GM12892 (cell line): ENCODE measurements around the gene DACT1.

ENCODE experiments used
- DNase-seq: peaks from one replicate; pipeline ENCODE4 v3.0.0; 2011; ENCODE audit not compliant: insufficient read length
- FAIRE-seq: peaks from 2 replicates; lab custom pipeline; 2011; peaks lifted over from hg19 to GRCh38; lab: Jason Lieb, UNC
- POLR2A ChIP-seq: IDR thresholded peaks from 2 replicates; pipeline ENCODE4 v1.6.1; 2011; ENCODE audit warnings: low read depth, low read length, control low read depth
- POLR2AphosphoS5 ChIP-seq: IDR thresholded peaks from 2 replicates; pipeline ENCODE4 v1.6.1; 2011; ENCODE audit warnings: low read depth, low read length, control low read depth
- TAF1 ChIP-seq: IDR thresholded peaks from 2 replicates; pipeline ENCODE4 v1.6.1; 2011; ENCODE audit warnings: low read depth, mild to moderate bottlenecking, control low read depth, low read length, borderline replicate concordance

The DACT1 gene

DNA sequence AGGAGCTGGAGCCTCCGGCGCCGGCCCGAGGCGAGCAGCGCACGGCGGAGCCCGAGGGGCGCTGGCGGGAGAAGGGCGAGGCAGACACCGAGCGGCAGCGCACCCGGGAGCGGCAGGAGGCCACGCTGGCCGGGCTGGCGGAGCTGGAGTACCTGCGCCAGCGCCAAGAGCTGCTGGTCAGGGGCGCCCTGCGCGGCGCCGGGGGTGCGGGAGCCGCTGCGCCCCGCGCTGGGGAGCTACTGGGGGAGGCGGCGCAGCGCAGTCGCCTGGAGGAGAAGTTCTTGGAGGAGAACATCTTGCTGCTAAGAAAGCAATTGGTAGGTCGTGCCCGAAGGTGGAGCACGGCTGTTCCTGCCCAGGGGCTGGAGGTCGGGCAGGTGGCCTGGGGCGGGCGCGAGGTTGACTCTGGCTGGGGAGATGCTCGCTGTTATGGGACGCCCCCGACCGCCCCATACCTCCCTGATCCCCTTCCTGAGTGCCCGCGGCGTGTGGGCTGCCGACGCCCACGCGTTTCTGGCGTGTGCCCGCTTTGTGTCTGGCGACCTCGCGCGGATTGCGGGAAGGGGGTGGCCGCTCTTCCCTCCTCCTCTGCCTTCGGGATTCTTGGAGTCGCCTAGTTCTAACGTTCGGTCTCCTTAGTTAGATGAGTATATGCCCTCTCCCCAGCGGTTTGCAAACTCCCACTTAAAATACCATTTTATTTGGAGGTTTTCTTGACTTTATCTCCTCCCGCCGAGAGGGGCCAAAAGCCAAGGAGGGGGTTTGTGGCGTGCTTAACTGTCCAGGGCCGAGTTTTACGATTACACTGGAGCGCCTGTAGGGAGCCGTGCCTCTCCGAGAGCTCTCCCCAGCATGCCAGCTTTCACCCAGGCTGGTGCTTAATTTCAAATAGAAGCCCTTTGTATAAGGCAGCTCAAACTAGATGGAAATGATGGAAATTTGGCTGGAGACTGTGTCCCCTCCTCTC lies 752 bp downstream of the DACT1 start:
- FAIRE-seq (no peak), DNase-seq (no peak)
- TF ChIP-seq POLR2A (no peak), TAF1 (no peak), POLR2AphosphoS5 (no peak)

DNA sequence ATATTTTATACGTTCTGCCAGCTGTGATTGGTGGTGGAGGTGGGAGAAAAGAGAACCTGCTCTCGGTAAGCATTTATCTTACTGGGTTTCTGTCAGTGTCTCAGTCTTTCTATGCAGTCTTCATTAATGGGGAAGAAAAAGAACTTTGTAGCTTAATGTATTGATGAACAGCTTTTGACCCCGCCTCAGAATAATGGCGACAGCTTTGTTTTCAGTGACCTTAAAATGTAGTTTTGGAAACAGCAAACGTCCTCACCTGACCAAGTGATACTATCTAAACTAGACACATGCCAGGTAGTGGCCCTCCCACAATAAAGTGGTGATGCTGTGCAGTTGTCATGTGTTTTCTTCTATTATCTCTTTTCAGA lies 1.4 kb downstream of the DACT1 start:
- no peak for TF ChIP-seq POLR2AphosphoS5
- no peak for TF ChIP-seq POLR2A
- no peak for TF ChIP-seq TAF1
- DNase-seq (no peak), FAIRE-seq (no peak)

DNA sequence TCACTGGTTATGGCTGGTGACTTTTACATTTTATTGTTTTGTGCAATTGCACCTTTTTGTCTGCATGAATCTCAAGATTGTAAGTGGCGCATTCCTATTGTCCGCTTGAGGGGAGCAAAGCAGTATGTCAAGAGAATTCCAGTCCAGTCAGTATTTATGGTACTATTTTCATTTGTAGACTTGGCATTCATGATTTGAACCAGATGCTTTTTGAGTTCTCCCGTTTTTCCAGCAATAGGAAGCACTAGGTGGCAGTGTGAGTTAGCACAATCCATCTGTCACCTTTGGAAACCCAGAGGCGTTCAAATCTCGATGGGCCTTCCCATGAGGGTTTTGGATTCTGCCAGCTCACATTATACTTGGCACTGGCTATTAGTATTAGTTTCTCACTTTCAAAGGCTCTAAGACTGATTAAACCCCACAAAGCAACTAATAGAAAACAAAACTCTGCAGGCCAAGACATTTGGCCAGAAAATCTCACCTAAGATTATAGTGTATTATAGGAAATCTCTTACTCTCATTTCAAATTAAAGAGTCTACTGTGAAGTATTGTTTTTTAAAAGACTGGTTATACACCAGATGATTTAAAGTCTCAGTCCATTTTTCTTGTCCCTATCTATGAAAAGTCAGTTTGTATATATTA lies 2.2 kb downstream of the DACT1 start:
- TF ChIP-seq POLR2A (no peak), TAF1 (no peak), POLR2AphosphoS5 (no peak)
- DNase-seq: no peak
- no peak for FAIRE-seq

DNA sequence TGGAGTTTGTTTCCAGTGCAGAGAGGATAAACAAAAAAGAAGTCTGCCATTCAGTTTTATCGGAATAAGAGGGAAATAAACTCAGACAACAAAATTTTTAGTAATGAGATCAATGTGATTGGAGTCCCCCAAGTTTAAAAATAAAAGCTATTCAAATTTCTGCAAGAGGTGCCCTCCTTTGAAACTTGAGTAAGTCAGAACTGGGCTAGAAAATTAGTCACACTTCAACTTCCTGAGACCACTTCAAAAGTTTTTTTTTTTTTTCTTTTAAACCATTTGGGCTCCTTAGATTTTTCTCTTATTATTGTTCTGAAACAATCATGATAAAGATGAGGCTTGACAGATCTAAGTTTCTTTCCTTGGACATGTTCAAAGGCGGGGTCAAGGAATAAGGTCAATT lies 3.2 kb downstream of the DACT1 start:
- FAIRE-seq (no peak), DNase-seq (no peak)
- TF ChIP-seq POLR2A: no peak
- TF ChIP-seq TAF1: no peak
- no peak for TF ChIP-seq POLR2AphosphoS5

DNA sequence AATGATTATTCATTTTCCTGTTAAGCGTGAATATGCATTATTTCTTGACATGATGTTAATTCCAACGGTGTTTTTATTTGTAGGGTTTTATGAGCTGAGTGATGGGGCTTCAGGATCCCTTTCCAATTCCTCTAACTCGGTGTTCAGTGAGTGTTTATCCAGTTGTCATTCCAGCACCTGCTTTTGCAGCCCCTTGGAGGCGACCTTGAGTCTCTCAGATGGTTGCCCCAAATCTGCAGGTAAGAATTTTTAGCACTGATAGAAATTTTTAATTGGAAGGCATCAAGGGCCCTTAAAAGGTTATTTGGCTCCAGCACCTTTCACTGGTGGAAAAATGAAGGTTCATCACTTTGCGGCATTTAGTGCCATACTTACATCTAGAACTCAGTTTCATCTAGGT lies 3.7 kb downstream of the DACT1 start:
- no peak for FAIRE-seq
- no peak for TF ChIP-seq POLR2AphosphoS5
- no peak for TF ChIP-seq POLR2A
- no peak for TF ChIP-seq TAF1
- DNase-seq: no peak

DNA sequence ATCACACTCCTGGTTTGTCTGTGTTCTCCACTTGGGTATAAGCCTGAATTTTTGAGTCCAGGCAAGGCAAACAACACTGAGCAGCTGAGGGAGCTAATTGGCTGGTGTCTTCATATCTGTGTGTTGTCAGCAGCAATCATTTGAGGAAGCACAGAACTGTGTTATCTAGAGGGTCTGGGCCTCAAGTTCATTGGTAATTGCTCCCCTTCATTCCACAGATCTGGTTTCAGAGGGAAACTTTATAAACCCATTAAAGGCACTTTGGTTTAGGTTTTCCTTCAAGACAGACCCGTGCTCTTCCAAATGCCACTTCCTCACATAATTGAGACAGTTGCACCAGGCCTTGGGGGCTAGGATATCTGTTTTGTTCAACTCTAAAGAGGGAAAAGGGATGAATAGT lies 5.6 kb downstream of the DACT1 start:
- TF ChIP-seq TAF1 (no peak), POLR2AphosphoS5 (no peak), POLR2A (no peak)
- DNase-seq (no peak), FAIRE-seq (no peak)

DNA sequence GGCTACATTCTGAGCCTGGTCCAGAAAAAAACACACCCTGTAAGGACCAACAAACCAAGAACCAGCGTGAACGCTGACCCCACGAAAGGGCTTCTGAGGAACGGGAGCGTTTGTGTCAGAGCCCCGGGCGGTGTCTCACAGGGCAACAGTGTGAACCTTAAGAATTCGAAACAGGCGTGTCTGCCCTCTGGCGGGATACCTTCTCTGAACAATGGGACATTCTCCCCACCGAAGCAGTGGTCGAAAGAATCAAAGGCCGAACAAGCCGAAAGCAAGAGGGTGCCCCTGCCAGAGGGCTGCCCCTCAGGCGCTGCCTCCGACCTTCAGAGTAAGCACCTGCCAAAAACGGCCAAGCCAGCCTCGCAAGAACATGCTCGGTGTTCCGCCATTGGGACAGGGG lies 7.9 kb downstream of the DACT1 start:
- DNase-seq: no peak
- FAIRE-seq: no peak
- TF ChIP-seq POLR2A (no peak), TAF1 (no peak), POLR2AphosphoS5 (no peak)

DNA sequence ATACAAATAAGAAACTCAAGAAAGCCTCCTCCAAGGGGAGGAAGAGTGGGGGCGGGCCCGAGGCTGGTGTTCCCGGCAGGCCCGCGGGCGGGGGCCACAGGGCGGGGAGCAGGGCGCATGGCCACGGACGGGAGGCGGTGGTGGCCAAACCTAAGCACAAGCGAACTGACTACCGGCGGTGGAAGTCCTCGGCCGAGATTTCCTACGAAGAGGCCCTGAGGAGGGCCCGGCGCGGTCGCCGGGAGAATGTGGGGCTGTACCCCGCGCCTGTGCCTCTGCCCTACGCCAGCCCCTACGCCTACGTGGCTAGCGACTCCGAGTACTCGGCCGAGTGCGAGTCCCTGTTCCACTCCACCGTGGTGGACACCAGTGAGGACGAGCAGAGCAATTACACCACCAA lies 8.7 kb downstream of the DACT1 start:
- TF ChIP-seq POLR2A: no peak
- no peak for TF ChIP-seq POLR2AphosphoS5
- TF ChIP-seq TAF1: no peak
- no peak for FAIRE-seq
- DNase-seq: no peak

DNA sequence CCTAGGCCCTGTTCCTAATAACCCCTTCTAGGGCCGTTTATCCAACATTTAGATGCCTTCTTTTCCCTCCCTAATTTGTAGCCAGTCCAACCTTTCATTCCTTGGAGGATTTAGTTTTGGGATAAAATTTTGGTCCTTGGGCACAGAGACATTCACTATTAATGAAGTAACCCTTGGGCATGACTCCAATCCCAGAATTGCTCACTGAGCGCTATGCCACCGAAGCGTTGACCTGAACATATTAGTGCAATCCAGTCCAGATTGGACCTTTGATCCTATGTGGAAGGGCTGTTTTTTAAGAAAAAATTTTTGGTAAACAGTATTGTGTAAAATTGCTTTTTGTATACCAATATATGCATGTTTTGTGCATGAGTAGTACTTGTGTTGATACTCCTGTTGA lies 10.0 kb downstream of the DACT1 start:
- DNase-seq (no peak), FAIRE-seq (no peak)
- TF ChIP-seq TAF1 (no peak), POLR2A (no peak), POLR2AphosphoS5 (no peak)

DNA sequence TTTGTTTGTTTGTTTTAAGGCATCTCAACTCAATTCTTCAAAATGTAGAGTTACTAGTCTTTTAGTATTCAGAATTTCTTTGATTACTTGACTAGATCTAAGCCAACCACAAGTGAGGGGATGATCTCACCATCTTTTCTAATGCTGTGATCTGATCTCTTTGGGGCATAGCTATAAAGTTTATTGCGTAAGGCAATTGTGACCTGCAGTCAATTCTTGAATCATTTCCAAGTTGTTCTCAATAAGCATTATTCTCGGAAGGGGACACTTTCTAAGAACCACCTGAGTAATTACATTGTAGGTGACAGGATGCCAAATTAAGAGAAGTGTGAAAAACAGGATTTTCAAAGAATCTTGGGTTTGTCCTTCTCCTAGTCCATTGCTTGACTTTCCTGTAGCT lies 13.1 kb downstream of the DACT1 start:
- no peak for TF ChIP-seq TAF1
- no peak for TF ChIP-seq POLR2A
- no peak for TF ChIP-seq POLR2AphosphoS5
- no peak for FAIRE-seq
- no peak for DNase-seq

DNA sequence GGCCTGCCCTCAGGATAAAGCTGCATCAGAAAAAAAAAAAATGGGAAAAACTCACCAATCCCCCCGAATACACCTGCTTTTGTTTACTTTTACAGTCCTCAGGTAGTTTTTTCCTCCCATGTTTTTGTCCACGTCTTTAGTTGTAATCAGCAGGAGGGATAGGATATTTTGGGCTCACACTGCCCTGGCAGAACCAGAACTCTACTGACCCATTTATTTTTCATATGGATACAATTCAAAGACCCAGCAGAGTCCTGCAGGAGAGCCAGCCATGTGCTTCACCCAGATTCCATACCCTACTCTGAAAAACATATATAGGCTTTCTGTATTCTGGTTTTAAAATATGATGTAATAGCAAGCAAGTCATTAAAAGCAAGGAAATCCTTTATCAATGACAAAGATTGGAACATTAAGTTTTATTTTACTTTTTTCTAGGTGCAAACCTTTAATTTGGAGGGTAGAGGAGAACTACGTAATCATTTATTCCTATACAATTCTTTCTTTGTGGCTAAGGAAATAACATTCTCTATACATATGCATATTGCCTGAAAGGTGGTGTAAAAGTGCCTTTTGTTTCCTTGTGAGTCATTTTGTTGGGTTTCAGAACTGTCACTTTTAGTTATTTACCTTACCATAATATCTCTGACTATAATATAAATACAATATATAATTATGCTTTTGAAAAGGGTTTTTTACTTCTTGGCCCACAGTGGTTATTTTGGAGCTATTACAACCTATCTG lies 19.1 kb downstream of the DACT1 start:
- no peak for TF ChIP-seq POLR2AphosphoS5
- TF ChIP-seq TAF1: no peak
- no peak for TF ChIP-seq POLR2A
- FAIRE-seq: no peak
- no peak for DNase-seq
